ENCODE data around the gene CAPN5. TPM values are rescaled to one million over a fixed set of nuclear protein-coding genes. Genes with fewer than 3 reads are reported as not detected.

CAPN5 gene
- total and polyA plus RNA-seq, 2 of the 13 experiments (the other 11 are each of a cell fraction or from before 2014, with no cell fraction given): 0.27 to 1.2 TPM

GRCh38 chr11:77086521-77087472 lies 20.0 kb downstream of the CAPN5 start (continued):
- TF ChIP-seq ZNF770 (CRISPR knock-in tag; IDR thresholded peaks at IDR 0.05) (peak; percentile 35; the same call in 1 of the 2 replicates), CBFB (CRISPR knock-in tag; IDR thresholded peaks at IDR 0.05) (no peak), PPARG (CRISPR knock-in tag; conservative IDR thresholded peaks at IDR 0.05) (0 out of 2 replicates have a peak, but pooled peaks have one; percentile 19), CCDC6 (CRISPR knock-in tag; IDR thresholded peaks at IDR 0.05) (no peak), FOXK1 (CRISPR knock-in tag; IDR thresholded peaks at IDR 0.05; ENCODE audit: borderline replicate concordance, low read depth) (peak; percentile 47; the same call in 1 of the 2 replicates), ZNF253 (CRISPR knock-in tag; IDR thresholded peaks at IDR 0.05; ENCODE audit: borderline replicate concordance) (no peak), MAX (IDR thresholded peaks at IDR 0.05) (peak; percentile 44; the same call in 1 of the 2 replicates), CENPT (CRISPR knock-in tag; IDR thresholded peaks at IDR 0.05; ENCODE audit: low read depth) (no peak), ZNF670 (CRISPR knock-in tag; IDR thresholded peaks at IDR 0.05; ENCODE audit: borderline replicate concordance) (no peak), ZNF768 (CRISPR knock-in tag; IDR thresholded peaks at IDR 0.05) (peak; percentile 93), ZMYM3 (CRISPR knock-in tag; IDR thresholded peaks at IDR 0.05) (peak; percentile 53), ZNF207 (IDR thresholded peaks at IDR 0.05; ENCODE audit: borderline replicate concordance) (no peak), FOXP4 (CRISPR knock-in tag; IDR thresholded peaks at IDR 0.05) (0 out of 2 replicates have a peak, but pooled peaks have one; percentile 32)
- TF ChIP-seq, protein P1, sequence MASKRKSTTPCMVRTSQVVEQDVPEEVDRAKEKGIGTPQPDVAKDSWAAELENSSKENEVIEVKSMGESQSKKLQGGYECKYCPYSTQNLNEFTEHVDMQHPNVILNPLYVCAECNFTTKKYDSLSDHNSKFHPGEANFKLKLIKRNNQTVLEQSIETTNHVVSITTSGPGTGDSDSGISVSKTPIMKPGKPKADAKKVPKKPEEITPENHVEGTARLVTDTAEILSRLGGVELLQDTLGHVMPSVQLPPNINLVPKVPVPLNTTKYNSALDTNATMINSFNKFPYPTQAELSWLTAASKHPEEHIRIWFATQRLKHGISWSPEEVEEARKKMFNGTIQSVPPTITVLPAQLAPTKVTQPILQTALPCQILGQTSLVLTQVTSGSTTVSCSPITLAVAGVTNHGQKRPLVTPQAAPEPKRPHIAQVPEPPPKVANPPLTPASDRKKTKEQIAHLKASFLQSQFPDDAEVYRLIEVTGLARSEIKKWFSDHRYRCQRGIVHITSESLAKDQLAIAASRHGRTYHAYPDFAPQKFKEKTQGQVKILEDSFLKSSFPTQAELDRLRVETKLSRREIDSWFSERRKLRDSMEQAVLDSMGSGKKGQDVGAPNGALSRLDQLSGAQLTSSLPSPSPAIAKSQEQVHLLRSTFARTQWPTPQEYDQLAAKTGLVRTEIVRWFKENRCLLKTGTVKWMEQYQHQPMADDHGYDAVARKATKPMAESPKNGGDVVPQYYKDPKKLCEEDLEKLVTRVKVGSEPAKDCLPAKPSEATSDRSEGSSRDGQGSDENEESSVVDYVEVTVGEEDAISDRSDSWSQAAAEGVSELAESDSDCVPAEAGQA (IDR thresholded peaks at IDR 0.05; ENCODE audit: low read depth): no peak
- TF ChIP-seq, protein P1 (CRISPR knock-in tag; IDR thresholded peaks at IDR 0.05; ENCODE audit: borderline replicate concordance): no peak

Data from HepG2 (cell line).